Epithelial cell of proximal tubule (primary cell): Measurements from ENCODE around the gene MAP3K20. TPM values are rescaled to one million over a fixed set of nuclear protein-coding genes. Genes with fewer than 3 reads are reported as not detected.

Source experiments
- DNase-seq: peaks from one replicate; pipeline ENCODE4 v3.0.0-alpha.2; 2011; ENCODE audit warnings: low read depth
- H3K4me3 ChIP-seq: 2 replicates; pipeline ENCODE4 v1.5.1; 2011; ENCODE audit warnings: low read depth, mild to moderate bottlenecking, low read length
- total RNA-seq: library from RNA; depleted of rRNA; stranded (reverse); fragments of >200 nt; gene quantifications from 2 replicates; pipeline ENCODE4 v1.2.3, GENCODE V29; 2015
- TF ChIP-seq, protein P1 (sequence below): conservative IDR thresholded peaks from 2 replicates; pipeline ENCODE4 v1.5.1; 2012; ENCODE audit warnings: low read depth, mild to moderate bottlenecking, low read length

The MAP3K20 gene
- 19.4 and 22.2 TPM in 2 replicates for total RNA-seq

DNA sequence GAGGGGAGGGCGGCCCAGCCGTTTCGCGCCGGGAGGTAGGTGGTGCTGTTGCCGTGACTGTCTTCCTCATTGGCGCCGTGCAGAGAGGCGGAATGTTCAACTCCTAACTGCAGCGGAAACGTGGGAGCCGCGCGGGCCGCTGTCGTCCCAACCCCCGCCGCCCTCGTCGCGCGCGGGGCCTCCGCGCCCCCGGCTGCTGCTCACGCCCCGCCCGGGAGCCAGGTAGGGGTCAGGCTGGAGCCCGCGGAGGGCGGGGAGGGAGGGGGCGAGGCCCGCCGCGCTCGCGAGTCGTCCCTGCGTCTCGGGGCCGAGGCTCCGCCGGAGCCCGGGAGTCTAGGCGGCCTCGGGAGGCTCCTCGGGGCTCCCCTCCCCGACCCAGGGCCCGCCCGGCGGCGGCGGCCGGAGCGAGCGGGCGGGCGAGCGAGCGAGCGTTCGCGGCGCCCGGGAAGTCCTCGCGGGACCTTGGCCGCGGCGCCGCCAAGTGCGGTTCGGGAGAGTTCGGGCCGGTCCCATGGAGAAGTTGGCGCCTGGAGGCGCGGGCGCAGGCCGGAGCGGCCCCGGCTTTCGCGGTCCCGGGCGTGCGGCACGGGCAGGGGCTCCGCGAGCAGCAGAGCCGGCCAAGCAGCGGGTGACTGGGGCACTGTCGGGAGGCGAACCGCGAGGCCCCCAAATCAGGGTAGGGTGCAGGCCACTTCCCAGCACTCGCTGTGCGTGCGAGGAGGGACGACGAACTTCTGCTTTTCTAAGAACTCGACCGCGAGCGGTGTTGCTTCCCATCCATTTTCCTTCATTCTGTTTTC, at the start of gene MAP3K20:
TSS of gene MAP3K20 (plus strand) at position 66 of the 800 bp plus-strand sequence. CDS start 15,186 bp downstream, outside the sequence.
- no peak for DNase-seq
- TF ChIP-seq, protein P1, sequence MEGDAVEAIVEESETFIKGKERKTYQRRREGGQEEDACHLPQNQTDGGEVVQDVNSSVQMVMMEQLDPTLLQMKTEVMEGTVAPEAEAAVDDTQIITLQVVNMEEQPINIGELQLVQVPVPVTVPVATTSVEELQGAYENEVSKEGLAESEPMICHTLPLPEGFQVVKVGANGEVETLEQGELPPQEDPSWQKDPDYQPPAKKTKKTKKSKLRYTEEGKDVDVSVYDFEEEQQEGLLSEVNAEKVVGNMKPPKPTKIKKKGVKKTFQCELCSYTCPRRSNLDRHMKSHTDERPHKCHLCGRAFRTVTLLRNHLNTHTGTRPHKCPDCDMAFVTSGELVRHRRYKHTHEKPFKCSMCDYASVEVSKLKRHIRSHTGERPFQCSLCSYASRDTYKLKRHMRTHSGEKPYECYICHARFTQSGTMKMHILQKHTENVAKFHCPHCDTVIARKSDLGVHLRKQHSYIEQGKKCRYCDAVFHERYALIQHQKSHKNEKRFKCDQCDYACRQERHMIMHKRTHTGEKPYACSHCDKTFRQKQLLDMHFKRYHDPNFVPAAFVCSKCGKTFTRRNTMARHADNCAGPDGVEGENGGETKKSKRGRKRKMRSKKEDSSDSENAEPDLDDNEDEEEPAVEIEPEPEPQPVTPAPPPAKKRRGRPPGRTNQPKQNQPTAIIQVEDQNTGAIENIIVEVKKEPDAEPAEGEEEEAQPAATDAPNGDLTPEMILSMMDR, result peak; percentile 37
- peak within 1 kb of the TSS; percentile 76 for H3K4me3 ChIP-seq

- TF ChIP-seq, protein P1, result no peak
- no peak for DNase-seq
- no peak overlapping the region for H3K4me3 ChIP-seq
These were observed 49.2 kb upstream of the MAP3K20 start for GRCh38 chr2:173026479-173026878.

- peak; percentile 56 for DNase-seq
- TF ChIP-seq, protein P1, result peak; percentile 98
- no peak overlapping the region for H3K4me3 ChIP-seq
These were observed 48.2 kb upstream of the MAP3K20 start for GRCh38 chr2:173027181-173028128.

DNA sequence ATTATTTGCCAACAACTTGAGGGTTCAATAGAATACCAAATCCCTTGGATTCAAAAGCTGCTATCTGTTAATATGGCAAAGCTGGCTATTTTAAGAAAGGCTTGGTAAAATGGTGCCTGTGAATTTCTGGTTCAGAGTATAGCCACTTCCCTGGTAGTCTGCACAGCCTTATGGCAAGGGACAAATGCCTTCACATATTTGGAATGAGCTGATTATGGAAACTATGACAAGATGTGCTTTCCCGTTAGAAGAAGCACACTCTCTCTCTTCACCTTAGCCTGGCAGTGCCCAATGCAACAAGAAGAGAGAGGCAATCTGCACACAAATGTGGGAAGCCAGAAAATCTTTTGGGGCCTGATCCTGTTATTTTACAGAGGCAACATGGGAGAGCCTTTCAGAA, 47.5 kb upstream of the MAP3K20 start:
- TF ChIP-seq, protein P1, result no peak
- DNase-seq, result no peak
- H3K4me3 ChIP-seq, result no peak overlapping the region

DNA sequence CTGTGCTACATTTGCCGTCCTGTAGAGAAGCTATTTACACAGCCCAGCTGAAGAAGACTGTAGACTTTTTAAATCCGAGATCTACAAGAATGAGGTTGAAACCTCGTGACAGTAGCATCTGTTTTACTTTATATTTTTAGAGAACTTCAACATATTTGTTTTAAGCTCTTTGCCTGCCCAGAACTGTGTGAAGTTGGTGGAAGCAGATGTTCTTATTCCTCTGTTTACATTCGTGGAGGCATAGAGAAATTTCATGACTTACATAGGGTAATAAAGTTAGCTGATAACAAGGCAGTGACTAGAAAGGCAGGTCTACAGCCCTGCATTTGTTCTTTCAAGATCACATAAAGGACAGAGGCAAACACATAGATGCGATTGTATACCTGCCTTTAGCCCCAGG, 47.0 kb upstream of the MAP3K20 start:
- TF ChIP-seq, protein P1, result no peak
- no peak overlapping the region for H3K4me3 ChIP-seq
- DNase-seq, result no peak

DNA sequence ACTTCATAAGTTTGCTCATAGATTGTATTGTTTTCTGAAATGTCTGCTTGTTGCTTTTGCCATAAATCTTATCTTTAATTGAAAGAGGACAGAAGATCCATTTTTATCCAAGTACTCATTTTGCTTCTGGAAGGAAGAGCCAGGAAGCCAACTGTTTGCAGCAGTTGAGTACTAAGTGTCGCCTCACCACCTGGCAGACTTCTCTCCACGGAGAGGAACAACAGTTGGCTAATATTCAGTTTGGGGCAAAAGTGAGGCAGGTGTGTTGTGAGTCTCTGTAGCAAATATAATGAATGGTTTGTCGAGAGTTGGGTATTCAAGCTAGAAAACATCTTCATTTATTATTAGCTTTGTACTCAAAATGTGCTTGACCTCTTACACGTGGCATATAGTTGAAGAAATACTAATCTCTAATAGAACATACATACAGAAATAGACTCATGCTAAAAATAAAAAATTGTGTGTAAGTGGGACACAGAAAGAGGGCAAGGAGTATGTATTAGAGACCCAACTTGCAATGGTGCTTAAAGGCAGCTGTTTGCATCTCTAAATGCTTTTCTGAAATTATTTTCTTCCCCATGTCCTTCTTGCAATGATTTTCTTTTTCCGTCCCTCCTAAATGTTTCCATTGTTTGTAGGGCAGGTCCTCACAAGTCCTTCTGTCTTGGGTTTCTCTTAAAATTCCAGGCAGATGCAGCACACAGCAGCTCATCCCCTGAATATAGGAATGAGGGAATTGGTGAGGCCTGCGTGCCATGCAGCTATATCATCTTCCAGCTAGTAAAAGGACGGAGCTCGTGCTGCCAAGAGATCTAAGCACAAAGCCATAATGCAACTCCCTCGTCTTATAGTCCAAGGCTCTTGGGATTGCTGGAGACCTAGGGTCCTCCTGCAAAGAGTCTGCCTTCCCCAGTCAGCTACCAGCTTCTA, 44.8 kb upstream of the MAP3K20 start:
- TF ChIP-seq, protein P1, result no peak
- no peak overlapping the region for H3K4me3 ChIP-seq
- no peak for DNase-seq
